ENCODE data around the gene HDC. TPM values are rescaled to one million over a fixed set of nuclear protein-coding genes. Genes with fewer than 3 reads are reported as not detected.

The HDC gene
- total RNA-seq, 1 donor from 2014 or later: not detected

GRCh38 chr15:50298340-50298739 is 32.8 kb upstream of the HDC start:
- H3K9me3 Mint-ChIP-seq (ENCODE audit: unreplicated experiment): no peaks in the 10 kb centered on the region
- no peak for TF ChIP-seq CTCF (IDR thresholded peaks at IDR 0.05)
- peaks cover 23% of the 10 kb centered on the region for H3K36me3 Mint-ChIP-seq (ENCODE audit: unreplicated experiment)
- no peak for DNase-seq (ENCODE audit: extremely low spot score, unreplicated experiment)
- no peak overlapping the region for H3K4me3 Mint-ChIP-seq (ENCODE audit: unreplicated experiment)
- H3K4me1 Mint-ChIP-seq (ENCODE audit: unreplicated experiment): no peaks in the 10 kb centered on the region
- H3K27ac Mint-ChIP-seq (ENCODE audit: unreplicated experiment): no peak overlapping the region
- no peaks in the 10 kb centered on the region for H3K27me3 Mint-ChIP-seq (ENCODE audit: unreplicated experiment)

GRCh38 chr15:50295966-50296365 is 30.4 kb upstream of the HDC start:
- Mint-ChIP-seq H3K4me3 (ENCODE audit: unreplicated experiment) (no peak overlapping the region), H3K4me1 (ENCODE audit: unreplicated experiment) (no peaks in the 10 kb centered on the region), H3K27me3 (ENCODE audit: unreplicated experiment) (no peaks in the 10 kb centered on the region), H3K27ac (ENCODE audit: unreplicated experiment) (no peak overlapping the region), H3K36me3 (ENCODE audit: unreplicated experiment) (peaks cover 16% of the 10 kb centered on the region), H3K9me3 (ENCODE audit: unreplicated experiment) (no peaks in the 10 kb centered on the region)
- DNase-seq (ENCODE audit: extremely low spot score, unreplicated experiment): no peak
- no peak for TF ChIP-seq CTCF (IDR thresholded peaks at IDR 0.05)

GRCh38 chr15:50289749-50290148 is 24.2 kb upstream of the HDC start:
- no peaks in the 10 kb centered on the region for H3K27me3 Mint-ChIP-seq (ENCODE audit: unreplicated experiment)
- H3K36me3 Mint-ChIP-seq (ENCODE audit: unreplicated experiment): peaks cover 14% of the 10 kb centered on the region
- no peak for TF ChIP-seq CTCF (IDR thresholded peaks at IDR 0.05)
- H3K27ac Mint-ChIP-seq (ENCODE audit: unreplicated experiment): no peak overlapping the region
- H3K4me3 Mint-ChIP-seq (ENCODE audit: unreplicated experiment): no peak overlapping the region
- DNase-seq (ENCODE audit: extremely low spot score, unreplicated experiment): no peak
- H3K4me1 Mint-ChIP-seq (ENCODE audit: unreplicated experiment): peaks cover 4% of the 10 kb centered on the region
- H3K9me3 Mint-ChIP-seq (ENCODE audit: unreplicated experiment): no peaks in the 10 kb centered on the region

- no peak overlapping the region for H3K4me3 Mint-ChIP-seq (ENCODE audit: unreplicated experiment)
- TF ChIP-seq CTCF (IDR thresholded peaks at IDR 0.05): no peak
- H3K27ac Mint-ChIP-seq (ENCODE audit: unreplicated experiment): no peak overlapping the region
- peaks cover 4% of the 10 kb centered on the region for H3K4me1 Mint-ChIP-seq (ENCODE audit: unreplicated experiment)
- H3K36me3 Mint-ChIP-seq (ENCODE audit: unreplicated experiment): peaks cover 14% of the 10 kb centered on the region
- H3K9me3 Mint-ChIP-seq (ENCODE audit: unreplicated experiment): no peaks in the 10 kb centered on the region
- no peak for DNase-seq (ENCODE audit: extremely low spot score, unreplicated experiment)
- no peaks in the 10 kb centered on the region for H3K27me3 Mint-ChIP-seq (ENCODE audit: unreplicated experiment)
Measured at GRCh38 chr15:50287324-50288116, 22.0 kb upstream of the HDC start.

GRCh38 chr15:50281427-50281826 is 15.9 kb upstream of the HDC start:
- Mint-ChIP-seq H3K4me1 (ENCODE audit: unreplicated experiment) (peaks cover 14% of the 10 kb centered on the region), H3K27me3 (ENCODE audit: unreplicated experiment) (no peaks in the 10 kb centered on the region), H3K27ac (ENCODE audit: unreplicated experiment) (no peak overlapping the region), H3K9me3 (ENCODE audit: unreplicated experiment) (no peaks in the 10 kb centered on the region), H3K36me3 (ENCODE audit: unreplicated experiment) (peaks cover 4% of the 10 kb centered on the region), H3K4me3 (ENCODE audit: unreplicated experiment) (no peak overlapping the region)
- no peak for DNase-seq (ENCODE audit: extremely low spot score, unreplicated experiment)
- no peak for TF ChIP-seq CTCF (IDR thresholded peaks at IDR 0.05)

Data from osteocyte (in vitro differentiated cells).